ENCODE measurements around the gene SEMA3F.

SEMA3F gene

GRCh38 chr3:50171540-50172301 is 16.6 kb downstream of the SEMA3F start:
- DNase-seq, result no peak

DNA sequence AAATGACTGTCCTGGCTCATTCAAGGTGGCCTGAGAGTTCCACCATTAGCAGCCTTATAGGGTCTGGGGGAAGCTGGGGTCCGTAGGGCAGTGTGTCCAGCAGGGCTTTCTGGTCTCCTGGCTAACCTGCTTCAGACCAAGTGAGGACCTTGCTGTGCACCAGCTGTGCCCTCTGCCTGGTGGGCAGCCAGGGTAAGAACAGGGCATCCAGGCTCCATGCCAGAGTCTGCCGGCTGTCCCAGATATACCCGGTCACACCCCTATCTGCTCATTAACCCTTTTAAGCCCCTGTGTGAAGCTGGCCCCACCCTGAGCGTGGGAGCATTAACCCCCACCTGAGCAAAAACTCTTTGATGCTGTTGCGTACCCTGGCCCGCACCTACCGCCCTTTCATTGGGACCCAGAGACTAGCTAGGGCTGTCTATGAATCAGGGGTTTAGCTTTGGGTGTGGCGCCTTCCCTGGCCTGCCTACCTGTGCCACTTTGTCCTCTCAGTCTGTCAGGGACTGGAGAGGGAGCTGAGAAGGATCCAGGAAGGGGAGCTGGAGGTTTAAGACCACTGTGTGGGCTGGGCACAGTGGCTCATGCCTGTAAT is 17.6 kb downstream of the SEMA3F start:
- DNase-seq, result no peak

- DNase-seq, result no peak
Observed at GRCh38 chr3:50173685-50174516, 18.8 kb downstream of the SEMA3F start.

DNA sequence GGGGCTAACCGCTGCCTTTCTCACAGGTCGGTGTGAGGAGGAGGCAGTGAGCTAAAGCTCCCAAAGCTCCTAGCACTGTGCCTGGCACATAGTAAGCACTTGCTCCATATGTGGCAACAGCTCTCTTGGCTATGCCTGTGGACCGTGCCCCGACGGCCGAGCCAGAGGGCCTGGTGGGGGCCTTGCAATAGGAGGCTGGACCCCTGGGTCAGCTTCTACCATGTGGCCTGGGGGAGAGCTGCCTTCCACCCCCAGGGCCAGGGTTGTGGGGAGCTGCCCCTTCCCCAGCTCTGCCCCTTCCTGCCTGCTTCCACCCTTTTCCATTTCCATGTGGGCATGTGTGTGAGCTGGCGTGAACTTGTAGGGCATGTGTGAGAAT is 19.4 kb downstream of the SEMA3F start:
- DNase-seq, result no peak

- no peak for DNase-seq
Observed at GRCh38 chr3:50174947-50175524, 19.9 kb downstream of the SEMA3F start.

- no peak for DNase-seq
Observed at GRCh38 chr3:50177346-50177745, 22.2 kb downstream of the SEMA3F start.

- no peak for DNase-seq
Observed at GRCh38 chr3:50179710-50180109, 24.6 kb downstream of the SEMA3F start.

DNA sequence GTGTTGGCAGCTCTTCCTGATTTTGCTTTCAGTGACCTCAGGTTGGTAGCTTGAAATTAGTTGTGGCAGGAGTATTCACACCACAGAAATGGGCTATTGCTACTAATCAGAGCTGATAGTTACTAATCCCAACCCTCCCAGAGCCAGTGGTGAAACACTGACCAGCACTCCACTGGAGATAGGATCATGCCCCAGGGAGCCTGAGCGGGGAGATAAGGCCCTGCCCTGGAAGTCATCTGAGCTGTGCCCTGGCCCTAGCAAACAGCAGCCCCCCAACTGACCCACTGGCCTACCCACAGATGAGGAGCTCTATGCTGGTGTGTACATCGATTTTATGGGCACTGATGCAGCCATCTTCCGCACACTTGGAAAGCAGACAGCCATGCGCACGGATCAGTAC is 26.9 kb downstream of the SEMA3F start:
- no peak for DNase-seq

GRCh38 chr3:50182533-50183099 is 27.5 kb downstream of the SEMA3F start:
- no peak for DNase-seq

DNA sequence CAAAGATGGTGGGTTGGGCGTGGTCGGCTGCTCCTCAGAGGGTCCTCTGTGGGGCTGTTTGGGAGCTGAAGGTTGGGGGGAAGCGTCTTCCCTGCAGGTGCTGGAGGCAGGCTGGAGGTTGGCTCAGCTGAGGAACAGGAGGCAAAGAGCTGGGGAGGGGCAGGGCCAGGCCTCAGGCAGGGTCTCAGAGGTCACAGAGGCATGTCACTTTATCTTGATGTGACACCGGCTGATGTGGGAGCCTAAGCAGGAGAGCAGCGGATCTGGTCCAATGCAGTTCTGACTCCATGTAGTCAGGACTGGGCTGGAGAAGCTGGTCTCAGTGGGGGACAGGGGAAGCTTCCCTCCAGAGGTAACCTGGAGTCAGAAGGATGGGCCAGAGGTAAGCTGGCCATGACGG is 28.6 kb downstream of the SEMA3F start:
- no peak for DNase-seq

DNA sequence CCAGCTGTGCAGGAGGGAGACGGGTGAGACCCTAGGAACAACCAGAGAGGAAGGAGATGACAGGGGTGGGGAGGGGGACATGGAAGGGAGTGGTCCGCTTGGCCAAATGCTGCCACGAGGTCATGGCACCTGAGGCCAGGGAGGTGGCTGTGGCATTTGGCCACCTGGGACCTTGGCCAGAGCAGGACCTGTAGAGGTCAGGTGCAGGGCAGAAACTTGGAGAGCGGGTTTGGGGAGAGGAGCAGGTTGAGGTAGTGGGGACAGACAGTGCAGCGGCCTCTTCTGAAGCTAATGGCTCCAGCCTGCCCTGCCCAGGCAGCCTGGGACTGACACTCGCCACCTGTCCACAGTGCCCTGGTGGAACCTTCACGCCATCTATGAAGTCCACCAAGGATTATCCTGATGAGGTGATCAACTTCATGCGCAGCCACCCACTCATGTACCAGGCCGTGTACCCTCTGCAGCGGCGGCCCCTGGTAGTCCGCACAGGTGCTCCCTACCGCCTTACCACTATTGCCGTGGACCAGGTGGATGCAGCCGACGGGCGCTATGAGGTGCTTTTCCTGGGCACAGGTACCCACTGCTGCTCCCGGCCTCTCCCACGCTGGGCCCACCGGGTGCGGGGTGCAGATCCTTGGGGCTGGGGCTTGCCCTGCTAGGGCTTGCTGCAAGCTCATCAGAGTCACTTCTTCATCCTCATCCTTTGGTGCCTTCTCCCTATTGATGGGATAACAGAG is 29.3 kb downstream of the SEMA3F start:
- no peak for DNase-seq

GRCh38 chr3:50185230-50185629 is 30.1 kb downstream of the SEMA3F start:
- DNase-seq, result no peak

GRCh38 chr3:50186096-50186495 is 31.0 kb downstream of the SEMA3F start:
- no peak for DNase-seq

GRCh38 chr3:50187750-50188149 is 32.6 kb downstream of the SEMA3F start:
- no peak for DNase-seq

GRCh38 chr3:50189274-50189673 is 34.1 kb downstream of the SEMA3F start:
- DNase-seq, result no peak

GRCh38 chr3:50189989-50190388 is 34.9 kb downstream of the SEMA3F start:
- no peak for DNase-seq

GRCh38 chr3:50190936-50191660 is 36.0 kb downstream of the SEMA3F start, which contains the start of gene GNAT1:
Gene GNAT1 (plus strand): TSS chr3:50191610. CDS start chr3:50191726, 116 bp downstream.
- no peak for DNase-seq

- DNase-seq, result no peak
Observed at GRCh38 chr3:50192124-50192523, 37.0 kb downstream of the SEMA3F start.

DNA sequence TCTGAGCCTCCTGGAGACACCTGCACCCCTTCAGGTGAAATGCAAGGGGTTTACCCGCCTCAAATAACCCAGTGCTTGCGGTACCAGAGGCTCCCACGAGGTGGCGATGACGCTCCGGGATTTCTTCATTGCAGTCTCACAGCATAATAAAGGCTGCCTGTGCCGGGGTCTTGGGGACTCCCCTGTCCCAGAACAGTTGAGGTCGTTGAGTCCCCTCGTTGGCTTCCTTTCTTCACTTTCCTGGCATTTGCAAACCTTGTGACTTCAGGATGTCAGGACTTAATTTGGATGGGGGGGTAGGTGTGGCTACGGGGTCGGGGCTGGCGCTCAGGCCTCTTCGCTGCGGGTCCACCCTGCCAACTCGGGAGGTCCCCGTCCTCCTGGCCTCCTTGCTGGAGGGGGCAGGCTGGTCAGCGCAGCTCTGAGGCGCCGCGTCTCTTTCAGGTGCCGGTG is 37.6 kb downstream of the SEMA3F start:
- peak; percentile 82 to 88 for DNase-seq

GRCh38 chr3:50193286-50193685 is 38.2 kb downstream of the SEMA3F start:
- DNase-seq, result no peak

- no peak for DNase-seq
Observed at GRCh38 chr3:50193746-50194127, 38.6 kb downstream of the SEMA3F start.

Measured in activated CD4-positive, alpha-beta T cell treated with anti-CD3 and anti-CD28 coated beads, Interleukin-2, amount 50 U/mL, for 4 hours (primary cell).